Activated T-cell treated with anti-CD3 and anti-CD28 coated beads for 4 hours (primary cell): ENCODE data around the gene COL20A1.

Experiments
- DNase-seq: peaks from one replicate; pipeline ENCODE4 v3.0.0-alpha.2; 2020

Gene COL20A1

DNA sequence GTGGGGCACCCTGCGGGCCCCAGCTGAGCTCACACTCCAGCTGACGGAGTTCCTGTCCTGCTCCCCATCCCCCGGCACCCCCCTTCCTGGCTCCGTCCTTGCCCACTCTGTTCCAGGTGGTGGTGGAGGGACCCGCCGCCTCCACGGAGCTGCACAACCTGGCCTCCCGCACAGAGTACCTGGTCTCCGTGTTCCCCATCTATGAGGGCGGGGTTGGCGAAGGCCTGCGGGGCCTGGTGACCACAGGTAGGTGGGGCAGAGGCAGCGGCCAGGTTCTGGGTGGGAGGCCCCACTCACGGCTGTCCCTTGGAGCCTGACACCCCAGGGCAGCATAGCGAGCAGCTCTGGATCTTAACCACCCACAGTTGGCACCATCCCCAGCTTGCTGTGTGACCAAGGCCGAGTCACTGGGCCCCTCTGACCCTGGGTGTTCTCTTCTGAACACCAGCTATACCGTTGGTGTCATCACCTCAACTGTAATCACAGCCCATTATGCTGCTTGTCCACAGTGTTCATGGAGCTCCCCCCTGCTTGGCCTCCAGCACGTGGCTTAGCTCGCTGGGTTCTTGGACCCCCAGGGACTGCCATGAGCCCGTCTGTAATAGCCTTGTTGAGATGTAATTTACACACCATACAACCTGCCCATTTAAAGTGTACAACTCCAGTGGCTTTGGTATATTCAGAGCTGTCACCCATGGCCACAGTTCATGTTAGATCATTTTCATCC is 17.4 kb downstream of the COL20A1 start:
- DNase-seq: no peak

DNA sequence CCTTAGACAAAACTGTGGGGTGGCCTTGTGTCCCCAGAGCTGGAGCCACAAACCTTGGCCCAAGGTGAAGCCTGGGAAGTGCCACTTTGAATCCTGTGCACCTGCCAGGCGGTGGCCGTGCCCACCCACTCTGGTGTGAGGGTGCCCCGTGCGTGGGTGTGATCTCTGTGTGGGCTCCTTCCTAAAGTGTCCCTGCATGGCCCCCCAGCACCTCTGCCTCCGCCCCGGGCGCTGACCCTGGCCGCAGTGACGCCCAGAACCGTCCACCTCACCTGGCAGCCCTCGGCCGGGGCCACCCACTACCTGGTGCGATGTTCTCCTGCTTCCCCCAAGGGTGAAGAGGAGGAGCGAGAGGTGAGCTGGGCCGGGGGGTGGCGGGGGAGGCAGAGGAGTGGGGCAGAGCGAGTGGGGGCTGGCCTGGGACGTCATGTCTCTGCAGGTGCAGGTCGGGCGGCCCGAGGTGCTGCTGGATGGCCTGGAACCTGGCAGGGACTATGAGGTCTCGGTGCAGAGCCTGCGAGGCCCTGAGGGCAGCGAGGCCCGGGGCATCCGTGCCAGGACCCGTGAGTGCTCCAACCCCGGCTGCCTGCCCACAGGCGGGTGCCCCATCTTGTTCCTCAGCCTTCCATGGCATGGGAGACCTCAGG is 18.3 kb downstream of the COL20A1 start:
- no peak for DNase-seq

DNA sequence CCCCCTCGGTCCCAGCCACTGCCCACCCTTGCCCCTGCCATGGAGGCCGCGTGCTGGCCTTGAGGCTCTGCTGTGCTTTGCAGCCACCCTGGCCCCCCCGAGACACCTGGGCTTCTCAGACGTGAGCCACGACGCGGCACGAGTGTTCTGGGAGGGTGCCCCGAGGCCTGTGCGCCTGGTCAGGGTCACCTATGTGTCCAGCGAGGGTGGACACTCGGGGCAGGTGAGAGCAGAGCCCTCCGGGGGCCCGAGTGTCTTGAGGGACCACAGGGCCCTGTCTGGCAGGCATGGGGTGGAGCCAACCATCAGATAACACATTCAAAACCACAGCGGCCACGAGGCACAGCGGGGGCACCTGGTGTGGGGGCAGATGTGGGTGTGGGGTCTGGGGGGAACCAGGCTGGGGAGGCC is 18.9 kb downstream of the COL20A1 start:
- no peak for DNase-seq

DNA sequence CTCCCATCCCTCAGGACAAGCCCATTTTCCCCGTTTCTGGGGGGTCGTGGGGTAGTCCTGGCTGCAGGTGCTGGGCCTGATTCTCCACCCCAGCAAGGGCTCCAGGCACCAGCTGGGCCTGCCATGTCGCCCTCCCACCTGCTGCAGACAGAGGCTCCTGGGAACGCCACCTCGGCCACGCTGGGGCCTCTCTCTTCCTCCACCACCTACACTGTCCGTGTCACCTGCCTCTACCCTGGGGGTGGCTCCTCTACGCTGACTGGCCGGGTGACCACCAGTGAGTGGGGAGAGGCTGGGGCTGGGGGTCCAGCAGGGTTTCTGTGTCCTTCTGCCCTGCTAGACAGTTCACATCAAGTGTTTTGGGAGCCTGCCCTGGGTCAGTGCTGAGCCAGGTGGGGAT is 19.3 kb downstream of the COL20A1 start:
- DNase-seq: no peak

DNA sequence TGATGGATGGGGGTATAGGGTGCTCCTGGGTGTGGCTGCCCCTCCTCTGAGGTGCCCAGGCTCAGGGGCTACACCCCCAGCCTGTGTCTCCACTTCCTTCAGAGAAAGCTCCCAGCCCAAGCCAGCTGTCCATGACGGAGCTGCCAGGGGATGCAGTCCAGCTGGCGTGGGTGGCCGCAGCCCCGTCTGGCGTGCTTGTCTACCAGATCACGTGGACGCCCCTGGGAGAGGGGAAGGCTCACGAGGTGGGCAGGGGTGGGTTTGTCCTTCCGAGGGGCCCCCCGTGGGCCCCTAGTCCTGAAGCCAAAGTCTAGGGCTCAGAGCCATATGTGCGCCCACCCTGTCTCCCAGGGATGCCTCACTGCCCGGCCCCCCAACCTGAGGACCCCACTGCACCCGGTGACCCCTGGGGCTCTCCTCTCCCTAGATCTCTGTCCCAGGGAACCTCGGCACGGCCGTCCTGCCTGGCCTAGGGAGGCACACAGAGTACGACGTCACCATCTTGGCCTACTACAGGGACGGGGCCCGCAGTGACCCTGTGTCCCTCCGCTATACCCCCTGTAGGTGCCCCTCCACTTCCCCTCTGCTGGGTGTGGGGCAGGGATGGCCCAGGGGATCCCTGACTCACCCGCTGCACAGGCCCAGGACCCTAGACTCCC is 19.8 kb downstream of the COL20A1 start:
- no peak for DNase-seq

DNA sequence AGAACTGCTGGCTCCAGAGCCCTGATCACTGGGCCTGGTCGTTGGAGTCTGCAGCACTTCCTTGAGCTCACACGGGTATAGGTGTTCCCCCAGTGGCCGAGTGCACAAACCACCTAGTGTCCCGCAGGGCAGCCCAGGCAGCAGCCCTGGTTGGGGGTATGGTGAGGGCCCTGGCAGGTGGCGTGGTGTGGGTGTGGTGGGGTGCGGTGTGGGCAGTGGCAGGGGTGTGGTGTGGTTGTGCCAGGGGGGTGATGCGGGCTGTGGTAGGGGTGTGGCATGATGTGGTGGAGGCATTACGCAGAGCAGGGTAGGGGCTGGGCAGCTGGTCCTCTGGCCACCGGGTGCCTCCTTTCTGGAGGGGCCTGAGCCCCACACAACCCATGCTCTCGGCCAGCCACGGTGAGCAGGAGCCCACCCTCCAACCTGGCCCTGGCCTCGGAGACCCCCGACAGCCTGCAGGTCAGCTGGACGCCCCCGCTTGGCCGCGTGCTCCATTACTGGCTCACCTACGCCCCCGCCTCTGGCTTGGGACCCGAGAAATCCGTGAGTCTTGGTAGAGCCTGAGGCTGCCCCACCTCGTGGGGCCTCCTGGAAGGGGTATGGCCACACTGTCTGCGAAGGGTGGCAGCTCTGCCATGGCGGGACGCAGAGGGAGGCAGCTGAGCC is 20.5 kb downstream of the COL20A1 start:
- DNase-seq: no peak

DNA sequence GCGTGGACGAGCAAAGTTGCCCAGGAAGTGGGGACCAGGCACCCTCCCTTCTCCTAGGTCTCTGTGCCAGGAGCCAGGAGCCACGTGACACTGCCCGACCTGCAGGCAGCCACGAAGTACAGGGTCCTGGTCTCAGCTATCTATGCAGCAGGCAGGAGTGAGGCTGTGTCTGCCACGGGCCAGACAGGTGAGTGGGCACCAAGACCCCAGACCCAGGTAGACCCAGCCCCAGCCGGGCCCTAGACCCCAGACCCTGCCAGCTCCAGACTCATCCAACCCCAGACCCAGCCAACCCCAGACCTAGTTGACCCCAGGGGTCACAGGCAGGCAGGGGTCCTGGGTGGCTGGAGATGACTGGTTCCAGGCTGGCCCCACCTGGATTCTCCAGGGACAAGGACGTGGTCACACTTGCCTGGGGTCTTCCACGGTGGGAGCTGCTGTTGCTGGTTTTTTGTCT is 21.1 kb downstream of the COL20A1 start:
- DNase-seq: no peak

DNA sequence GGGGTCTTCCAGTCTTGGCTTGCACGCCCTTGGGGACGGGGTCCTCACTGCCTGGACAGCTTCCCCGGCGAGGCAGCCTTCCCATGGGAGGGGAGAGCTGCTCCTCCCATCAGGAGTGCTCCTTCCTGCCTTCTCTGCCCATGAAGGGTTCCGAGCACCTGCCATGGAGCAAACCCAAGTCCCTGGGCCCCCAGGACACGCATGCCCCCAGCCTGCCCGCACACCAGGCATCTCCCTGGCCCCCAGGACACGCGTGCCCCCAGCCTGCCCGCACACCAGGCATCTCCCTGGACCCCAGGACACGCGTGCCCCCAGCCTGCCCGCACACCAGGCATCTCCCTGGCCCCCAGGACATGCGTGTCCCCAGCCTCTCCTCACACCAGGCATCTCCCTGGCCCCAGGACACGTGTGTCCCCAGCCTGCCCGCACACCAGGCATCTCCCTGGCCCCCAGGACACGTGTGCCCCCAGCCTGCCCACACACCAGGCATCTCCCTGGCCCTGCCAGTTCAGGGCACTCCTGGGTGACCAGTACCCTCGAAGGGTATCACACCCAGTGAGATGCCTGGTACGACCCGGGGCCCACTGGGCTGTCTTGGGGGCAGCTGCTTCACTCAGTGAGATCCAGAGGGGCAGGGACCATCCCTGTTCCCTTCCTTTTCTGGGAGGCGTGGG is 21.7 kb downstream of the COL20A1 start:
- no peak for DNase-seq

DNA sequence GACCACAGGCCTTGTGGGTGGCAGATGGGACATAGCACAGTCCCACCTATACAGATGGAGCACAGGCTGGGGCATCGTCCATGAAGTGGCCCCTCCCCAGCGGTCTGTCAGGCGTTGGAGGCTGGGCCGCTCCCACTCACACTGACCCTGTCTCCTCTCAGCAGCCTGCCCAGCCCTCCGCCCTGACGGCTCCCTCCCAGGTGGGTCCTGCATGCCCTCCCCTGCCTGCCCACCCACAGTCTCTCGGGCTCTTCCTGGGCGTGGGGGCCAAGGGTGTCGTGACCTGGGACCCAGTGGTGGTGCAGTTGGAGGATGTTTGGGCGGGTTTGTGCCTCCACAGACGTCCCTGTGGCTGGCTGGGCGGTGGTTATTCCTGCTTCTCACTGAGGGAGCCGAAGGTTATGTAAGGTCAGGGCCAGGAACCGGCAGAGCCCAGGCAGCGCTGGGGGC is 22.3 kb downstream of the COL20A1 start:
- DNase-seq: no peak

DNA sequence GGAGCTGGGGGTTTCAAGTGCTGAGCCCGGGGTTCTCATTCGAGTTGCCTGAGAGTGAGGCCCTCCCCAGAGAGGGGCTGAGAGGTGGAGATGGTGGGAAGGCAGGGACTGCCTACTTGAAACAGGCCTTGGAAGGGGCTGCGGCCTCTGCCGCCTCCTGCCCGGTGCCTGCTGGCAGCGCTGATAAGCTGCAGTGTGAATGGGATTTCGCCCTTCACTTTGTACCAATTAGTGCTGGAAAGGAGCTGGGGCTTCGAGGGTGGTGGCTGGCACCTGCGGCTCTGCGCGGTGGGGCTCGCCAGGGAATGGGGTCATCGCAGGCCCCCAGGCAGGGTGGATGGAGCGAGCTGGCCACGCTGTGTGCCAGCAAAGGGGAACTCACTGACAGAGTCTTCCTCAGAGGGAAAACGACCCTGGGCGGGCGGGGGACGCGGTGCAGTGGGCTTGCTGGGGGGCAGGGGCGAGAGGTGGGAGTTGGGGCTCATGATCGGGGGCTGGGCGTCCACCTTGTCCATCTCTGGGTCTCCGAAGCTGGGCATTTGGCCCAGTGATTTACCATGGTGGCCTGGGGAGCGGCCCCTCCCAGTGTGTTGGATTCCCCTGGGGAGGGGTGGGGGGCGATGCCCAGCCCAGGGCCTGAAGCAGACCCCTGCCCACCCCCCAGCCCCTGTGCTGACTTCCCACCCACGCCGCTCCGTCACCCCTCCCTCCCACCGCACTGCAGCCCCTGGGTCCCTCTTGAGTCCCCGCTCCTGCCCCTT is 22.9 kb downstream of the COL20A1 start:
- DNase-seq: no peak

DNA sequence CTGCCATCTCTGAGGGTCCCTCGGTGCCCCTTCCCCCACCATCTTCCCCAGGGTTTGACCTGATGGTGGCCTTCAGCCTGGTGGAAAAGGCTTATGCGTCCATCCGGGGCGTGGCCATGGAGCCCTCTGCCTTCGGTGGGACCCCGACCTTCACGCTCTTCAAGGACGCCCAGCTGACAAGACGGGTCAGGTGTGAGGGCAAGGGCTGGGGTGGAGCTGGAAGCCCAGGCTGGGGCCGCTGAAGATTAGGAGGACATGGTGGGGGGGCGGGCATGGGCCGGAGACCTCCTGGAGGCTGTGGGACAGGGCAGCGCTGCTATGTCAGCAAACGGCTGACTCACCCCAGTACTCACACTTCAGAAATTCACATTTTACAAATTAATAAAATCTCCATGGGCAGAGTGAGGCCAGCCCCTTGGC is 23.5 kb downstream of the COL20A1 start:
- no peak for DNase-seq

DNA sequence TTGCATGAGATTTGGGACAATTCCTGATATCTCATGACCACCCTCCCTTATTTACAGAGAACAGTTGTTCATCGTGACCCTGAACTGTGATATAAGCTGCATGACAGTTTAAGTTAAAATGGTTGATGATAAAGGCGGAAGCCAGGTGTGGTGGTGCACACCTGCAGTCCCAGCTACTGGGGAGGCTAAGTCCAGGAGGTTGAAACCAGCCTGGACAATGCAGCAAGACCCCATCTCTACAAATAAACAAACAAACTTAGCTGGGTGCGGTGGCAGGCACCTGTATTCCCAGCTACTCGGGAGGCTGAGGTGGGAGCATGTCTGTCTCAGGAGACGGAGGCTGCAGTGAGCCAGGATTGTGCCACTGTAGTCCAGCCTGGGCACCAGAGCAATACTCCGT is 24.1 kb downstream of the COL20A1 start:
- DNase-seq: no peak

DNA sequence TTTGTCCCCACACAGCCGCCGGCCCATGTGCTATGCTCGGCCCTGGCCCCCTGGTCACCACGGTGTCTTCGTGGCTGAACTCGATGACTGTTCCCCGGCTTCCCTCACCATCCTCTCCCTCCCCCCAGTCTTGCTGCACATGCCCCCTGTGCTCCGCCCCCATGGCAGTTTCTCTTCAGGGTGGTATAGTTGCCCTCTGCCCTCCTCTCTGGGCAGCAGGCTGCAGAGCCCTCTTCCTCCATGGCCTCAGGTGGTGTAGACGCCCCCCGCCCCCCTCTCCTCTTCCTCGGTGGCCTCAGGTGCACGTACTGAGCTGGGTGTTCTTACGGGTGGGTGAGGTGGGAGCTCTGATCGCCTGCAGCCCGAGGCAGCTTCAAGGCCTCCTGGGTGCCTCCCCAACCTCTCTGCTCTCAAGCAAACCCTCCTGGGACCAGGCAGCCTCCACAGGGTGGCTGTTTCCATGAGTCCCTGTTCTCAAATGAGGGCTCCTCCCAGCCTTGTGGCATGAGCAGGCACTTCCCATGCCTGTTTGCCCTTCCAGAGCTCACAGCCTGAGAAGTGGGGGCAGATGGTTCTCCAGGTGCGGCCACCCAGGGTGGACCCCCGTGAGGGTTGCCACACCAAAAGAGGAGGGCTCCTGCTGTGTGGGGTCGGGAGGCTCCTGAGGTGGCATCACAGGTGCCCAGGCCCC is 24.8 kb downstream of the COL20A1 start:
- DNase-seq: no peak

DNA sequence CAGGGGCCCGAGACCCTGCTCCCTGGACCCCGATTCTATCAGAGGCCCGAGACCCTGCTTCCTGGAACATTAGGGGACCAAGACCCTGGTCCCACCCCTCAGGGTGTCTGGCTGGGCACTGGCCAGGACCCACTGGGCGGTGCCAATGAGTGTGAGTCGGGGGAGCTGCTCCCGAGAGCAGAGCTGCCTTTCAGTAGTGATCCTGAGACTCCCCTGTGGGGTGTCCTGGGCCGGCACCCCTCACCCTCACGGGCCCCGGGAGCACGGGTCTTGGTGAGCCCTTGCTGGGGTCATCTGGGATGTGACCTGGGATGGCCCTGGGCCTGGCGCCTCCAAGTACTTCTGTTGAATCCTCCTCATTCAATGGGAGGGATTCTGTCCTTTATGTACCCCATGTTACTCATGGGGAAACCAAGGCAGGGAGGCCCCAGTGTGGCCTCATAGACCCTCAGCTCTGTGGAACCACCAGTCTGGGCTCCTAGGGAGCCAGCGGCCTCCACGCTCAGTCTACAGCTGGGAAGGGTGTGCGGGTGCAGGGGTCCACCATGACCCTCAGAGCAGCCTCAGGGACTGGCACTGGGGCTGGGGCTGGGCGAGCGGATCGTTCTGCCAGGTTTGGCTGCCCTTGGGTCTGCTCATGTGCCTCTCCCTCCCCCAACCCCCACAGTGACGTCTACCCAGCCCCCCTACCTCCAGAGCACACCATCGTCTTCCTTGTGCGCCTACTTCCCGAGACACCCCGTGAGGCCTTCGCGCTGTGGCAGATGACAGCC is 25.6 kb downstream of the COL20A1 start:
- no peak for DNase-seq

DNA sequence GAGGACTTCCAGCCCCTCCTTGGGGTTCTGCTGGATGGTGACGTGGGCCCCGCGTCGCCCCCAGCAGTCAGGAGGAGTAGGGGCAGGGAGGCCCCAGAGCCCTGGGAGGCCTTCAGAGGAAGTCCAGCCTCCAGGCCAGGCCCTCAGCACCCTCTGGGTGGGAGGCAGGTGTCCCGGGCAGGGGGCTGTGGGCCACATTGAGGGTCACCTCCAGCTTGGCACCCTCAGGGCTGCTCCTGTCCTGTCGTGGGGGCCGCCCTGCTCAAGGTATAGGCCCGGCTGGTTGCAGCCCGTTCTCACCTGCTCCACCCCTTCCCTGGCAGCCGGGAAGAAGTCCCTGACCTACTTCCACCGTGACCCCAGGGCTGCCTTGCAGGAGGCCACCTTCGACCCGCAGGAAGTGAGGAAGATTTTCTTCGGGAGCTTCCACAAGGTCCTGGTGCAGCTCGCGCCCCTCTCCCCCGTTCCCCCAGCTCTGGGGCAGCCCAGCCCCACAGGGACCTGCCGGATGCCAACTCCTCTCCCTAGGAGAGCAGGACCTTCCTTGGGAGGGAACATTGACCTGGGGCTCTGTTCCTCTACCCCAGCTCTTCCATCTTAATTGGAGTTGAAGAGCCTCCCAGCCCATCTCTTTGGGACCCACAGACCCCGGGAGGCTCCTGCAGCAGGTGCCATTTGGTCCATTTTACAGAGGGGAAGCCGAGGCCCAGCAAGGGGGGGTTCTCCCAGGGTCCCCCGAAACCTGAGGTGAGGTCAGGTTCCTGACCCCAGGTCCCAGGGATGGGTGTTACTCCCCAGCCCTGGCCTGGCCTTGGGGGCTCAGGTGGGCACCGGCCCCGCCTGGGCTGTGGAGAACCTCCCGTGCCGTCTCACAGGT is 26.4 kb downstream of the COL20A1 start:
- no peak for DNase-seq

DNA sequence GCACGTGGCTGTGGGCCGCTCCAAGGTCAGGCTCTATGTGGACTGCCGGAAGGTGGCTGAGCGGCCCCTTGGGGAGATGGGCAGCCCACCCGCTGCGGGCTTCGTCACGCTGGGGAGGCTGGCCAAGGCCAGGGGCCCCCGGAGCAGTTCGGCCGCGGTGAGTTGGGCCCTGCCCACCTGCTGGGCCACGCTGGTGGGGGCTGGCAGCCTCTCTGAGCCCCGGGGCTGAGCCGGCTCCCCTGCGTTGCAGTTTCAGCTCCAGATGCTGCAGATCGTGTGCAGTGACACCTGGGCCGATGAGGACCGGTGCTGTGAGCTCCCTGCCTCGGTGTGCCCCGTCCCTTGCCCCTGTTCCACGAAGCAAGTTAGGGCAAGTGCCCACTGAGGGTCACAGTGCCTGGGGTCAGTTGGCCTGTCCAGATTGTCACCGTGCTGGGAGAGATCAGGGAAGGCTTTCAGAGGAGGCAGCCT is 27.1 kb downstream of the COL20A1 start:
- no peak for DNase-seq

DNA sequence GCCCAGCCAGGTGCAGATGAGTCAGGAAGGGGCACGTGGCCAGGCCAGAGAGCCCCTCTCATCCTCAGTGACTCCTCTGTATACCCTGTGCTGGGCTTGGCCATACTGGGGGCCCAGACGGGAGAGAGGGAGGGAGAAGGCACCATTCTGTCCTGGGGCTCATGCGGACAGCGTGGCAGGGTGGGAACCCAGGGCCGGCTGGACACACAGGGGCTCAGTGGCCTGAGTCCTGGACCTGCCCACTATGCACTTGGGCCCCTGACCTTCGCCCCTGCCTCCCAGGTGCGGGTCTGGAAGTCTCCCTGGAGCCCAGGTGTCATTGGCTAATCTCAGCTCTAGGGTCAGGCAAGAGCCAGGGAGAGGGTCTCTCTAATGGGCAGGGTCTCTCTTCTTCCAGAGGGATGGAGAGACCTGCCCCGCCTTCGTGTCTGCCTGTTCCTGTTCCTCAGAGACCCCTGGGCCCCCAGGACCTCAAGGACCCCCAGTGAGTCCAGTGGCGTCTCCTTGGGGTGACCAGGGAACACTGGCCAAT is 27.7 kb downstream of the COL20A1 start:
- DNase-seq: no peak

DNA sequence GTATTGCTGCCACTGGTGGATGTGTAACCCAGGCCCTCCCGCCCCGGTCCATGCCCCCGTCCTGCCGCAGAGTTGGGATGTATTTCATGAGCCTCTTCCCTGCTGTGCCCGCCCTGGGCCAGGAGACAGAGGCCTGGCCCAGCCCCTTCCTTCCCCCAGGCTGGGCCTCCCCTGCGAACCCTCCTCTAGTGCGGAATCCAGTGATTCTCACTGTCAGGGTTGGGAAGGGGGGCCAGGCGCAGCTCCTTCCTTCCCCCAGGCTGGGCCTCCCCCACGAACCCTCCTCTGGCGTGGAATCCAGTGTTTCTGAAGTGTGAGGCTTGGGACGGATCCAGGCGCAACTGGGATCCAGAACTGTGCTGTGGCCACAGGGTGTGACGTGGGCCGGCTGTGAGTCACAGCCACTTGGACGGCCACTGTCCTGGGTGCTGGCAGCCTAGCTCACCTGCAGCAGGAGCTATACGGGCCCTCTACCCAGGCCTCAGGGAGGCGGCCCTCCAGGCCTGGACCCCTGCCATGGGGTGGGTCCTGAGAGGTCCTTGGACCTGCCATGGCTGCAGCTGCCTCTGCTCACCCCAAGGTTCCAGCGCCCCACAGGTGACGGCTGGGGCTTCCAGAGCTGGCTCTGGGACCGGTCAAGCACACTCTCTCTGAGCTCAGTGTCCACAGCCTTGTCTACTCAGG is 28.3 kb downstream of the COL20A1 start:
- no peak for DNase-seq
